Inflammatory macrophage (primary cell): ENCODE results near the gene LMAN1L.

Experiments used
- DNase-seq, 2 donors: peaks; one replicate each; pipeline ENCODE4 v3.0.0-alpha.2; 2020 to 2022

Gene LMAN1L

GRCh38 chr15:74858369-74858740 lies 45.7 kb downstream of the LMAN1L start:
- peak; percentile 24 to 25 for DNase-seq

DNA sequence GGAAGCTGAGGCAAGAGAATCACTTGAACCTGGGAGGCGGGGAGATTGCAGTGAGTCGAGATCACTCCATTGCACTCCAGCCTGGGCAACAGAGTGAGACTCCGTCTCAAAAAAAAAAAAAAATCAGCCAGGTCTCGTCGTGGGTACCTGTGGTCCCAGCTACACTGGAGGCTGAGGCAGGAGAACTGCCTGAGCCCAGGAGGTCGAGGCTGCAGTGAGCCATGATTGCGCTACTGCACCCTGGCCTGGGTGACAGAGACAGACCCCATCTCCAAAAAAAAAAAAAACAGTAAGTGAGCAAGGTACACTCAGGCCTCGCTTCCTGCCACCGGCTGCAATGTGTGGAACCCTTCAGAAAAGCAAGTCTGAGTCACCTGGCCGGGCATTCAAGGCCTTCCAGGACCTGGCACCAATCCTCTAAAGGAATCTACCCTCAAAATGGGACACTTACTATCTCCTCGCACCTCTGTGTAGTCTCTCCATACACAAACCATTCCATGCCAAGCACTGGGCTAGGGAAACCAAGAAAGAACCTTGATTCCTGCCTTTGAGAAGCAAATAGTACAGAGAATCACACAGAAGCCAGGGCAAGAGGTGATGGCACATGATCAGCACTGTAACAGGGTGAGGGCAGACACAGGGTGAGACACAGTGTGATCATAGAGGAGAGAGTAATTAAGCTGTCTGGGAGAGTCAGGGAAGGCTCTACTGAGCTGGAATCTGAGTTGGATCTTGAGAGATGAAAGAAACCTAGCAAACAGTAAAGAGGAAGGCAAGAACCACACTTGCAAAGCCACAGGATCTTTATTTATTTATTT lies 50.8 kb downstream of the LMAN1L start:
- DNase-seq: no peak

GRCh38 chr15:74864296-74864695 lies 51.7 kb downstream of the LMAN1L start:
- DNase-seq: no peak

DNA sequence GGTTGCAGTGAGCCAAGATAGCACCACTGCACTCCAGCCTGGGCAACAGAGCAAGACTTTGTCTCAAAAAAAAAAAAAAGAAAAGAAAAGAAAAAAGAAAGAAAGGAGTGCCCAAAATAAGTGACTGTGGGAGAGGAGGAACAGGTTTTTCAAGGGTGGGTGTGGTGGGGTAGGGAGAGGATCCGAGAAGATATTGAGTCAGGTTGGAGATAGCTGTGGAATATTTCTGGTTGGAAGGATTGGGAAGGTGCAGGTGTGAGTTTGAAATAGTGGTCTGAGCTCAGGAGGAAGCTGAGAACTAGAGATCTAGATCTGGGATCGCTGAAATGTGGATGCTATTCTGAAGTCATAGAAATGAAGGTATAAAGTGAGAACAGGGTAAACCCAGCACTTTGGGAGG lies 52.7 kb downstream of the LMAN1L start:
- DNase-seq: no peak

GRCh38 chr15:74866090-74866489 lies 53.5 kb downstream of the LMAN1L start:
- no peak for DNase-seq

DNA sequence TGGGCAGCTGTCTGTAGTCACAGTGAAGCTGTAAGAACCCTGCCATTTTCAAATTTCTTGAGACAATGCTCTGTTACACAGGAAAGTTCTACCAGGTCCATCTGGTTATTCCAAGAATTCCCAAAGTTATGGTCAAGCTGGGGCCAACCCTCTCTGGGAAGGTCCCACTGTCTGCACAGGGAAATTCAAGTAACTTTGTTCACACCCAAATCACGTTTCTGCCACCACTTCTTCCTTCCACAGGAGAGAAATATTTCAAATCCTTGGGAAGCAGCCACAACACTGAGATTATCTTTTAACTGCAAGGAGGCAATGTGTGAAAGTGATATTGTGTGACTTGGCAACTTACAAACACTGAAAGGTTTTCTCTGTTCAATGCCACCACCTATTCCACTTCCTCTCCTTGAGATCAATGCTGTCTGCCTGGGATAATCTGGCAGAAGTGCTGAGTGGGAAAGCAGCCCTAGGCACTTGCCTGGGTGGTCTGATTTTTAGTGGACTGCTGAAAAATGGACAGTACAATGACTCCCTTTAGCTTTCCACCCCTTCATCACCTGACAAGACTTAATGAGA lies 54.9 kb downstream of the LMAN1L start:
- DNase-seq: no peak

DNA sequence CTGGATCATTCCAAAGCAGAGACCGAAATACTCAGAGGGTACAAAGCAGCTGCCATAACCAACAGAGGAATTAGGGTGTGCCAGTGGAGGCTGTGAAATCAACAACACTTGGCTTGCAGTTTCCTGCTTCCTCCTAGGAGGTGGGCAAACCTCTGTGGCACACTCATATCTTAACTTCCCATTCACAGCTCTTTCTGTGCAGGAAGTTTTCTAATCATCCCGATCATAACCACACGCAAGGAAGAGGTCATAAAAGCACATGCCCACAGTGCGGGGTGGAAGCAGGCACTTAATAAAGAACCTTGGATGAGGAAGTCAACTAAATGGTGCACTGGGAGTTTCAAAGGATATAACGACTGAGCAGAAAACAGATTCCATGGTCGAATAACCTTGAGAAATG lies 55.4 kb downstream of the LMAN1L start:
- peak; percentile 96 for DNase-seq

- no peak for DNase-seq
Measured at GRCh38 chr15:74869372-74869725, 56.7 kb downstream of the LMAN1L start.

- peak; percentile 94 to 96 for DNase-seq
Measured at GRCh38 chr15:74869726-74870407, 57.2 kb downstream of the LMAN1L start.

DNA sequence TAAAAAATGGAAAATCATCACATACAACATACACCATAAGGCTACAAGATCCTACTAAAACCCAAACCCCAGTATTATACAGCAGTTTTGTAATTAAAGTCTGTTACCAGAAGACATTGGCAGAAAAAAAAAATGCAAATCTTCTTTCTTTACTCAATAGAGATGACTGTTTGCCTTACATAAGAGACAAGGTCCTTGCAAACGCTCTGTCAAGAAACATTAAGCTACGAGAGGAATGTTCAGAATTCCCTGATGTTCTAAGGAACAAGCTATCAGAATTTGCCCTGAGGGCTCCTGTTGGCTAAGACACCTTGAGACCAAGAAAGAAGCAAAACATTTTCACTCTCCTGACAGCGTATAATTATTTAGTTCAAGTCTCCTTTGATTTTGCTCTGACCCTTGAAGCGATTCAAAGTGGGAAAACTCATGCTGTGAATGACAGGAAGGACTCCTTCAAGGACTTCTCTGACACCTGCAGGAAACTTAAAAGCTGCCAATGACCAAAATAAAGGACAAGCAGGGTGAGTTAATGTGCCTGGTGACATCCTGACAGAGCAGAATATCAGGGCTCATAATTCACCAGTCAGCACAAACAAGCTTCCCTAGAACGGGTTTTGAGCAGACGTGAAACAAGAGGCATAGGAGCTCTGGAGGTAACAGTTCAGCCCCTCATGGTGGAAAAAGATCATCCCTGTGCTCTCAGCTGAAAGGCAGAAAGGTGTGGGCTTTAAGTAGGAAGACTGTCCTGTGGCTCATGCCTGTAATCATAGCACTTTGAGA lies 58.0 kb downstream of the LMAN1L start:
- peak; percentile 48 to 56 for DNase-seq

GRCh38 chr15:74872702-74873035 lies 60.0 kb downstream of the LMAN1L start:
- no peak for DNase-seq

DNA sequence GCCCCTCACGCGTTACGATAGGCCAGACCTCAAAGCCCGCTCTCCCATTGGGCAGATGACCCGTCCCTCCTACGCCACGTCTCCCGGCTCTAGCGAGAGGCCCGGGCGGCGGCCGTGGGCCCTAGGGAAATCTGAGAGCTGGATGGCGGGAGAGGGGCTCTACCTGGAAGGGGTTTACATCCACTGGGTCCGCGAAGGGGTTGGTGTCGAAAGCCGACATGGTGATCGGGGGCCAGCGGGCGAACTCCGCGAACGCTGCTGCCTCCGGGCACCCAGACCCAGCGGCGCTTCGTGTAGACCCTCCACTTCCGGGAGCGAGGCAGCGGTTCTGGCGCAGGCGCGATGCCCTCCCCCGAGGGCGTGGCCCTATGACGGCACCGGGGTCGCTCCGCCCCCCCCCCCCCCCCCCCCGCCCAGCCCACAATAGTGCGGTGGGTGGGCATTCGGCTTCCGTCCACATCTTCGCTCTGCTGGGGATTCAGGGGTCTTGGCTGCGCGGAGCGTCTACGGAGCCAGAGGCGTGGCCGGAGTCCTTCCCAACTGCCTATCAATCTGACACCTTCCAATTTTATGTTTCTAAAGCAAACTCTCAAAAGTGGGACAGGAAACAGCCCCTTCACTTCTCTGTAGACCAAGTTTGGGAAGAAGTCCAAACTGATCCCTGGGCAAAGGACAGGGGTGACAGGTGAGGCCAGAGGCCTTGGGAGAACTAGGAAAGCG lies 60.6 kb downstream of the LMAN1L start, which contains the start of gene SCAMP2:
Gene SCAMP2, minus strand, starts transcription at position 330 of the 720 bp plus-strand sequence. Its CDS starts 110 bp downstream, at position 220.
- DNase-seq: peak; percentile 89 to 96

- peak; percentile 23 to 42 for DNase-seq
Measured at GRCh38 chr15:74873756-74874424, 61.3 kb downstream of the LMAN1L start.
